BJ (cell line): ENCODE results near the gene SDF2. TPM values are rescaled to one million over a fixed set of nuclear protein-coding genes. Genes with fewer than 3 reads are reported as not detected.

Experiments used
- CTCF ChIA-PET: fragments of 350-600 bp; formaldehyde crosslinking; extraction: SDS; loops from one replicate; lab custom pipeline; 2021; ENCODE audit warnings: antibody characterized with exemption, inconsistent platforms; lab: Yijun Ruan, JAX
- POLR2A ChIA-PET: fragments of 300-600 bp; sonication (Branson Sonifier 250); formaldehyde crosslinking; extraction: SDS; loops from one replicate; lab custom pipeline; 2021; ENCODE audit warnings: antibody characterized with exemption; lab: Charles Lee
- DNase-seq: peaks from one replicate; pipeline ENCODE4 v3.0.0-alpha.2; 2011; ENCODE audit warnings: low read depth
- H3K27me3 ChIP-seq: 2 replicates; pipeline ENCODE4 v1.6.0; 2011; ENCODE audit warnings: low read length; ENCODE audit not compliant: control insufficient read depth, insufficient read depth
- H3K36me3 ChIP-seq: 2 replicates; pipeline ENCODE4 v1.5.1; 2011; ENCODE audit warnings: low read length; ENCODE audit not compliant: control insufficient read depth, insufficient read depth
- H3K4me3 ChIP-seq: 2 replicates; pipeline ENCODE4 v1.5.1; 2011; ENCODE audit warnings: low read depth, mild to moderate bottlenecking, control low read depth, low read length
- CTCF ChIP-seq: IDR thresholded peaks from 2 replicates; pipeline ENCODE4 v1.5.1; 2011; ENCODE audit warnings: low read depth, mild to moderate bottlenecking, control low read depth, inconsistent platforms, low read length, moderate library complexity; ENCODE audit not compliant: insufficient read depth
- polyA plus RNA-seq: library from polyadenylated mRNA; depleted of rRNA; stranded (reverse); fragments of >200 nt; gene quantifications from 2 replicates; pipeline ENCODE4 v1.2.3, GENCODE V29; 2011

Gene SDF2
- polyA plus RNA-seq, 1 experiment, result 74.5 TPM

GRCh38 chr17:28657756-28658155 is 4.0 kb downstream of the SDF2 start:
- H3K36me3 ChIP-seq, result peaks cover 2% of the 10 kb centered on the region
- CTCF ChIA-PET, result interaction anchor here (1.6 to 1.9 kb wide), 2 partner anchors 9 to 11 kb away, joined by 5 to 7 read pairs; no protein-coding TSS in a partner anchor
- POLR2A ChIA-PET, result interaction anchor here (0.6 kb wide), 1 partner anchor 13 kb away, joined by 3 read pairs; the partner anchor contains the start of gene BLTP2

GRCh38 chr17:28655160-28655559 is 6.5 kb downstream of the SDF2 start:
- ChIA-PET POLR2A (no interaction called here), CTCF (interaction anchor here (0.6 kb wide), 1 partner anchor 9 kb away, joined by 3 read pairs; no protein-coding TSS in a partner anchor)
- peaks cover 2% of the 10 kb centered on the region for H3K36me3 ChIP-seq
- no peak for DNase-seq
- TF ChIP-seq CTCF, result no peak
- no peak overlapping the region for H3K4me3 ChIP-seq
- no peaks in the 10 kb centered on the region for H3K27me3 ChIP-seq

More at GRCh38 chr17:28657756-28658155, 4.0 kb downstream of the SDF2 start:
- no peak for TF ChIP-seq CTCF
- DNase-seq, result no peak
- Histone ChIP-seq H3K27me3 (no peaks in the 10 kb centered on the region), H3K4me3 (no peak overlapping the region)

- H3K4me3 ChIP-seq, result no peak overlapping the region
- TF ChIP-seq CTCF, result no peak
- H3K27me3 ChIP-seq, result no peaks in the 10 kb centered on the region
- peaks cover 4% of the 10 kb centered on the region for H3K36me3 ChIP-seq
- POLR2A ChIA-PET, result no interaction called here
- CTCF ChIA-PET, result interaction anchor here (0.8 to 1.3 kb wide), 3 partner anchors 9 to 12 kb away, joined by 5 read pairs; no protein-coding TSS in a partner anchor
- no peak for DNase-seq
Observed at GRCh38 chr17:28648698-28649097, 13.0 kb downstream of the SDF2 start.

GRCh38 chr17:28646039-28646754 is 15.5 kb downstream of the SDF2 start:
- POLR2A ChIA-PET, result no interaction called here
- Histone ChIP-seq H3K27me3 (no peaks in the 10 kb centered on the region), H3K4me3 (no peak overlapping the region), H3K36me3 (peaks cover 12% of the 10 kb centered on the region)
- CTCF ChIA-PET, result interaction anchor here (0.6 to 1.6 kb wide), 13 partner anchors 8 to 530 kb away, joined by 3 to 13 read pairs (median 4); partner anchors contain the start of genes SDF2, SUPT6H and TLCD1
- TF ChIP-seq CTCF, result no peak
- no peak for DNase-seq

GRCh38 chr17:28645576-28645939 is 16.1 kb downstream of the SDF2 start:
- POLR2A ChIA-PET, result interaction anchor here (0.6 to 1.1 kb wide), 3 partner anchors 12 to 1988 kb away, joined by 3 to 4 read pairs (median 3); no protein-coding TSS in a partner anchor
- peaks cover 12% of the 10 kb centered on the region for H3K36me3 ChIP-seq

More at GRCh38 chr17:28645576-28645939, 16.1 kb downstream of the SDF2 start:
- no peak for TF ChIP-seq CTCF
- CTCF ChIA-PET, result interaction anchor here (0.7 to 4.1 kb wide), 6 partner anchors 11 to 308 kb away, joined by 3 to 27 read pairs (median 4); no protein-coding TSS in a partner anchor
- peak overlapping the region; percentile 90 for H3K4me3 ChIP-seq
- DNase-seq, result no peak
- no peaks in the 10 kb centered on the region for H3K27me3 ChIP-seq
